ENCODE data around the gene CHRDL2. TPM values are rescaled to one million over a fixed set of nuclear protein-coding genes. Genes with fewer than 3 reads are reported as not detected.

CHRDL2 gene
- total RNA-seq, result not detected in 2 replicates

- no peak for DNase-seq (ENCODE audit: low read depth)
- H3K4me3 ChIP-seq (ENCODE audit: low read depth, low read length), result no peak within 1 kb of the TSS
- TF ChIP-seq CTCF (IDR thresholded peaks at IDR 0.05; ENCODE audit: insufficient read depth, low read length, severe bottlenecking), result no peak
- FAIRE-seq, result no peak
- no peaks in the 10 kb centered on the region for H3K36me3 ChIP-seq (ENCODE audit: control insufficient read depth, insufficient read depth, low read length)
- H3K27me3 ChIP-seq (ENCODE audit: control insufficient read depth, insufficient read depth, low read length), result peaks cover 28% of the 10 kb centered on the region
Measured at GRCh38 chr11:74731301-74732094, at the start of gene CHRDL2. Gene CHRDL2, minus strand, starts transcription at chr11:74731426. Its CDS starts 538 bp downstream, at chr11:74730888.

GRCh38 chr11:74780248-74781005 is 49.2 kb upstream of the CHRDL2 start:
- no peak overlapping the region for H3K4me3 ChIP-seq (ENCODE audit: low read depth, low read length)
- no peak for TF ChIP-seq CTCF (IDR thresholded peaks at IDR 0.05; ENCODE audit: insufficient read depth, low read length, severe bottlenecking)
- DNase-seq (ENCODE audit: low read depth) (no peak), FAIRE-seq (no peak)
- no peaks in the 10 kb centered on the region for H3K36me3 ChIP-seq (ENCODE audit: control insufficient read depth, insufficient read depth, low read length)
- H3K27me3 ChIP-seq (ENCODE audit: control insufficient read depth, insufficient read depth, low read length), result no peaks in the 10 kb centered on the region

- no peaks in the 10 kb centered on the region for H3K36me3 ChIP-seq (ENCODE audit: control insufficient read depth, insufficient read depth, low read length)
- no peak for FAIRE-seq
- no peak overlapping the region for H3K4me3 ChIP-seq (ENCODE audit: low read depth, low read length)
Measured at GRCh38 chr11:74778581-74778980, 47.4 kb upstream of the CHRDL2 start.

GRCh38 chr11:74777877-74778276 is 46.7 kb upstream of the CHRDL2 start:
- H3K27me3 ChIP-seq (ENCODE audit: control insufficient read depth, insufficient read depth, low read length), result no peaks in the 10 kb centered on the region
- no peak overlapping the region for H3K4me3 ChIP-seq (ENCODE audit: low read depth, low read length)
- DNase-seq (ENCODE audit: low read depth), result no peak
- H3K36me3 ChIP-seq (ENCODE audit: control insufficient read depth, insufficient read depth, low read length), result no peaks in the 10 kb centered on the region
- TF ChIP-seq CTCF (IDR thresholded peaks at IDR 0.05; ENCODE audit: insufficient read depth, low read length, severe bottlenecking), result no peak
- no peak for FAIRE-seq

More at GRCh38 chr11:74778581-74778980, 47.4 kb upstream of the CHRDL2 start:
- no peak for TF ChIP-seq CTCF (IDR thresholded peaks at IDR 0.05; ENCODE audit: insufficient read depth, low read length, severe bottlenecking)
- DNase-seq (ENCODE audit: low read depth), result no peak
- H3K27me3 ChIP-seq (ENCODE audit: control insufficient read depth, insufficient read depth, low read length), result no peaks in the 10 kb centered on the region

GRCh38 chr11:74777038-74777437 is 45.8 kb upstream of the CHRDL2 start:
- no peaks in the 10 kb centered on the region for H3K36me3 ChIP-seq (ENCODE audit: control insufficient read depth, insufficient read depth, low read length)
- no peaks in the 10 kb centered on the region for H3K27me3 ChIP-seq (ENCODE audit: control insufficient read depth, insufficient read depth, low read length)
- TF ChIP-seq CTCF (IDR thresholded peaks at IDR 0.05; ENCODE audit: insufficient read depth, low read length, severe bottlenecking), result no peak
- FAIRE-seq (no peak), DNase-seq (ENCODE audit: low read depth) (no peak)
- no peak overlapping the region for H3K4me3 ChIP-seq (ENCODE audit: low read depth, low read length)

Measured in bronchial epithelial cell (primary cell).